Keratinocyte (primary cell): ENCODE data around the gene DDB1. TPM values are rescaled to one million over a fixed set of nuclear protein-coding genes. Genes with fewer than 3 reads are reported as not detected.

Experiments
- DNase-seq: peaks from one replicate; pipeline ENCODE4 v3.0.0-alpha.2; 2011; ENCODE audit warnings: low read depth, missing footprints, low spot score
- FAIRE-seq: peaks from 2 replicates; lab custom pipeline; 2011; peaks lifted over from hg19 to GRCh38; lab: Jason Lieb, UNC
- H2AFZ ChIP-seq: 2 replicates; pipeline ENCODE4 v1.6.0; 2012; ENCODE audit warnings: low read length, control low read depth, inconsistent platforms; ENCODE audit not compliant: control insufficient read depth
- H3K27ac ChIP-seq: 2 replicates; pipeline ENCODE4 v1.5.1; 2011; ENCODE audit warnings: low read length; ENCODE audit not compliant: control insufficient read depth, insufficient read depth
- H3K27me3 ChIP-seq: 3 replicates; pipeline ENCODE4 v1.6.0; 2011; ENCODE audit warnings: low read length; ENCODE audit not compliant: control insufficient read depth, insufficient read depth; ENCODE audit errors: extremely low read depth
- H3K36me3 ChIP-seq, 2 experiments: 2 replicates in 1 of 2; 3 replicates in 1 of 2; pipeline ENCODE4 v1.5.1; 2011; ENCODE audit warnings: low read length in 2 of 2, mild to moderate bottlenecking in 1 of 2; ENCODE audit not compliant: control insufficient read depth in 2 of 2, insufficient read depth in 2 of 2; ENCODE audit errors: extremely low read depth in 1 of 2
- H3K4me1 ChIP-seq: 3 replicates; pipeline ENCODE4 v1.5.1; 2011; ENCODE audit warnings: low read length; ENCODE audit not compliant: control insufficient read depth, insufficient read depth; ENCODE audit errors: extremely low read depth
- H3K4me2 ChIP-seq: 3 replicates; pipeline ENCODE4 v1.6.0; 2011; ENCODE audit warnings: low read depth, low read length; ENCODE audit not compliant: control insufficient read depth, insufficient read depth; ENCODE audit errors: extremely low read depth
- H3K4me3 ChIP-seq, 3 experiments: fragments of 200-600 bp in 1 of 3; sonication (generic) in 1 of 3; 2 replicates in 2 of 3; 3 replicates in 1 of 3; pipeline ENCODE4 v1.5.1; 2011 to 2016; ENCODE audit warnings: low read length in 3 of 3, mild to moderate bottlenecking in 3 of 3, control low read depth in 2 of 3, inconsistent platforms in 1 of 3, low read depth in 1 of 3, mixed read lengths in 1 of 3, mixed run types in 1 of 3, moderate library complexity in 1 of 3; ENCODE audit not compliant: control insufficient read depth in 2 of 3, insufficient read depth in 2 of 3; ENCODE audit errors: extremely low read depth in 1 of 3
- H3K79me2 ChIP-seq: 2 replicates; pipeline ENCODE4 v1.6.0; 2012; ENCODE audit warnings: low read length; ENCODE audit not compliant: control insufficient read depth, insufficient read depth
- H3K9ac ChIP-seq: 3 replicates; pipeline ENCODE4 v1.6.0; 2011; ENCODE audit warnings: low read length; ENCODE audit not compliant: control insufficient read depth, insufficient read depth; ENCODE audit errors: extremely low read depth
- H3K9me1 ChIP-seq: 3 replicates; pipeline ENCODE4 v1.6.0; 2011; ENCODE audit warnings: low read length; ENCODE audit not compliant: control insufficient read depth, insufficient read depth; ENCODE audit errors: extremely low read depth
- H3K9me3 ChIP-seq: 2 replicates; pipeline ENCODE4 v1.5.1; 2012; ENCODE audit warnings: low read depth, low read length; ENCODE audit not compliant: control insufficient read depth
- H4K20me1 ChIP-seq: 3 replicates; pipeline ENCODE4 v1.6.0; 2011; ENCODE audit warnings: low read length; ENCODE audit not compliant: control insufficient read depth, insufficient read depth; ENCODE audit errors: extremely low read depth
- CTCF ChIP-seq, 3 experiments: IDR thresholded peaks in 1 of 3; conservative IDR thresholded peaks in 1 of 3; optimal IDR thresholded peaks in 1 of 3; 2 replicates in 2 of 3; 3 replicates in 1 of 3; pipeline versions ENCODE3 to v1.5.1; 2011; ENCODE audit warnings: low read length in 3 of 3, mild to moderate bottlenecking in 3 of 3, moderate library complexity in 2 of 3, control low read depth in 1 of 3, inconsistent platforms in 1 of 3; ENCODE audit not compliant: insufficient read depth in 2 of 3; ENCODE audit errors: extremely low read depth in 1 of 3
- EZH2 ChIP-seq: IDR thresholded peaks from one replicate; pipeline ENCODE4 v1.6.1; 2012; ENCODE audit warnings: inconsistent platforms, mild to moderate bottlenecking, low read length, moderate library complexity
- dilution Hi-C: fragments of 300-500 bp; cut with MboI; formaldehyde crosslinking; loops from one replicate; pipeline ENCODE4 v1.7.0; 2020; ENCODE audit warnings: low sequenced_read_pairs; ENCODE audit not compliant: extremely low pct_ligation_motif_present
- polyA minus RNA-seq, 3 experiments: library from RNA; depleted of rRNA, polyadenylated mRNA; stranded (reverse); fragments of >200 nt; gene quantifications; 1 replicate in 1 of 3; 2 replicates in 1 of 3; 3 replicates in 1 of 3; pipeline ENCODE4 v1.2.3, GENCODE V29; 2011
- polyA plus RNA-seq, 5 experiments: library from polyadenylated mRNA; depleted of rRNA in 3 of 5; stranded (reverse) in 3 of 5; stranded (forward) in 1 of 5; unstranded in 1 of 5; fragments of >200 nt; gene quantifications; 1 replicate in 1 of 5; 2 replicates in 3 of 5; 3 replicates in 1 of 5; pipeline versions ENCODE4 v1.2.1 to v1.2.3, GENCODE V29; 2011 to 2012; ENCODE audit warnings: missing spikeins in 2 of 5, low read depth in 1 of 5, low replicate concordance in 1 of 5

Gene DDB1
- polyA plus RNA-seq (187 to 236 TPM (median 212 TPM) in 3 replicates), polyA minus RNA-seq (210 to 358 TPM (median 329 TPM) in 3 replicates)
- 68.5 TPM for polyA plus RNA-seq (2011; ENCODE audit: low read depth)
- 181 and 206 TPM in 2 replicates for polyA plus RNA-seq (2011; cell fraction: cytosol; rRNA removed)
- 290 and 325 TPM in 2 replicates for polyA plus RNA-seq (2011; cell fraction: nucleus; rRNA removed)
- polyA plus RNA-seq (2012; ENCODE audit: low replicate concordance): 108 and 136 TPM in 2 replicates
- polyA minus RNA-seq (2011; cell fraction: cytosol; rRNA and poly(A)+ RNA removed): 307 TPM
- 185 and 265 TPM in 2 replicates for polyA minus RNA-seq (2011; cell fraction: nucleus; rRNA and poly(A)+ RNA removed)

GRCh38 chr11:61332797-61333549, at the start of gene DDB1, which contains the start of gene TKFC:
Gene DDB1, minus strand, starts transcription at chr11:61333105. Its CDS starts 137 bp downstream, at chr11:61332968.
Gene TKFC, plus strand, starts transcription at chr11:61333228. Its CDS starts 1,501 bp downstream, at chr11:61334729.
- TF ChIP-seq EZH2 (no peak), CTCF (optimal IDR thresholded peaks at IDR 0.05 in 1 of 3, IDR thresholded peaks at IDR 0.05 in 1 of 3, conservative IDR thresholded peaks at IDR 0.05 in 1 of 3; ENCODE audit: extremely low read depth in 1 of 3, insufficient read depth in 2 of 3, low read length in 3 of 3) (no peak)
- H3K9me3 ChIP-seq: no peaks in the 10 kb centered on the region
- no peaks in the 10 kb centered on the region for H3K27me3 ChIP-seq
- peak within 1 kb of the TSS; percentile 84 to 92 (median 87) for H3K4me3 ChIP-seq
- peaks cover 7 to 17% of the 10 kb centered on the region in 2 experiments for H3K36me3 ChIP-seq
- FAIRE-seq (no peak), DNase-seq (peak; percentile 75)
- dilution Hi-C loops: no loop called here
- peak within 1 kb of the TSS; percentile 99 for H3K9ac ChIP-seq
- peak within 1 kb of the TSS; percentile 99 for H3K4me2 ChIP-seq
- peak within 1 kb of the TSS; percentile 85 for H2AFZ ChIP-seq
- peaks cover 30% of the 10 kb centered on the region for H3K4me1 ChIP-seq
- no peaks in the 10 kb centered on the region for H3K9me1 ChIP-seq
- H4K20me1 ChIP-seq: peaks cover 3% of the 10 kb centered on the region
- peak within 1 kb of the TSS; percentile 89 for H3K27ac ChIP-seq
- peaks cover 48% of the 10 kb centered on the region for H3K79me2 ChIP-seq

- H3K27me3 ChIP-seq: no peaks in the 10 kb centered on the region
- H3K4me2 ChIP-seq: no peak overlapping the region
- H3K79me2 ChIP-seq: no peaks in the 10 kb centered on the region
- DNase-seq: no peak
- no peak overlapping the region for H3K4me3 ChIP-seq
- FAIRE-seq: no peak
- no peaks in the 10 kb centered on the region for H3K9me1 ChIP-seq
- TF ChIP-seq EZH2 (no peak), CTCF (optimal IDR thresholded peaks at IDR 0.05 in 1 of 3, IDR thresholded peaks at IDR 0.05 in 1 of 3, conservative IDR thresholded peaks at IDR 0.05 in 1 of 3; ENCODE audit: extremely low read depth in 1 of 3, insufficient read depth in 2 of 3, low read length in 3 of 3) (no peak)
- no peaks in the 10 kb centered on the region for H4K20me1 ChIP-seq
- H3K9ac ChIP-seq: no peak overlapping the region
- H3K27ac ChIP-seq: no peak overlapping the region
- dilution Hi-C loops: no loop called here
- peaks cover 0 to 6% of the 10 kb centered on the region in 2 experiments for H3K36me3 ChIP-seq
- H3K4me1 ChIP-seq: peaks cover 25% of the 10 kb centered on the region
- H2AFZ ChIP-seq: no peak overlapping the region
- no peaks in the 10 kb centered on the region for H3K9me3 ChIP-seq
These were observed 48.0 kb upstream of the DDB1 start for GRCh38 chr11:61380884-61381283.
